ENCODE results near the gene SURF6.
"Not testable (repeated sequence)": the region's sequence is repeated elsewhere in the genome, so short reads cannot be mapped to it uniquely, and the experiment has no call there.

SURF6 gene

GRCh38 chr9:133334161-133334560 lies 1.8 kb downstream of the SURF6 start:
- Mint-ChIP-seq H3K36me3 (peaks cover 41% of the 10 kb centered on the region), H3K9me3 (no peaks in the 10 kb centered on the region)
- DNase-seq = no peak

GRCh38 chr9:133333566-133333965 lies 2.4 kb downstream of the SURF6 start:
- Mint-ChIP-seq H3K27me3 (no peaks in the 10 kb centered on the region), H3K27ac (no peak overlapping the region), H3K9me3 (no peaks in the 10 kb centered on the region), H3K4me1 (peaks cover 38% of the 10 kb centered on the region), H3K36me3 (peaks cover 39% of the 10 kb centered on the region), H3K4me3 (peak overlapping the region; percentile 18)
- CTCF ChIA-PET = interaction anchor here (3.5 kb wide), 1 partner anchor 147 kb away, joined by 12 read pairs; no protein-coding TSS in a partner anchor
- DNase-seq = no peak

More at GRCh38 chr9:133334161-133334560, 1.8 kb downstream of the SURF6 start:
- Mint-ChIP-seq H3K27me3 (no peaks in the 10 kb centered on the region), H3K4me1 (peaks cover 44% of the 10 kb centered on the region), H3K27ac (no peak overlapping the region), H3K4me3 (peak overlapping the region; percentile 96)
- CTCF ChIA-PET = interaction anchor here (0.6 to 3.5 kb wide), 3 partner anchors 17 to 570 kb away, joined by 4 to 12 read pairs (median 6); no protein-coding TSS in a partner anchor

GRCh38 chr9:133333011-133333410 lies 3.0 kb downstream of the SURF6 start:
- no peak for DNase-seq
- Mint-ChIP-seq H3K4me1 (peaks cover 38% of the 10 kb centered on the region), H3K36me3 (peaks cover 38% of the 10 kb centered on the region), H3K9me3 (no peaks in the 10 kb centered on the region), H3K27ac (no peak overlapping the region), H3K27me3 (no peaks in the 10 kb centered on the region), H3K4me3 (peak overlapping the region; percentile 18)
- CTCF ChIA-PET = interaction anchor here (3.5 kb wide), 1 partner anchor 146 kb away, joined by 12 read pairs; no protein-coding TSS in a partner anchor

DNA sequence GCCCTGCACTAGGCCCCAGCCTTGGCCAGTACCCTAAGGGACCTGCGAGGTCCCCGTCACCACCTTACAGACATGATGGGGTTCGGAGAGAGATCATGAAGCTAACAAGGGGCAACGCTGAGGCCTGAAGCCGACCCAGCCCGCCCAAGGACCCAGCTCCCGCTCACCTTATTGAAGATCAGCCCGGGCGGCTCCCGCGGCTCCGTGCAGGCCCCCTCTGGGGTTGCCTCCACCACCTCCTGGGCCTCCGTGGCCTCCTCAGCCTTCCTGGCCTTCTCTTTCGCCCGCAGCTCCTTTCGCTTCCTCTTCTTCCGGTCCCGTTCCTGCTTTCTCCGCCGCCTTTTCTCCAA lies 3.6 kb downstream of the SURF6 start:
- Mint-ChIP-seq H3K27me3 (no peaks in the 10 kb centered on the region), H3K4me3 (no peak overlapping the region), H3K4me1 (peaks cover 35% of the 10 kb centered on the region), H3K9me3 (no peaks in the 10 kb centered on the region), H3K27ac (no peak overlapping the region), H3K36me3 (peaks cover 34% of the 10 kb centered on the region)
- DNase-seq = no peak
- CTCF ChIA-PET = interaction anchor here (3.5 kb wide), 1 partner anchor 146 kb away, joined by 12 read pairs; no protein-coding TSS in a partner anchor

DNA sequence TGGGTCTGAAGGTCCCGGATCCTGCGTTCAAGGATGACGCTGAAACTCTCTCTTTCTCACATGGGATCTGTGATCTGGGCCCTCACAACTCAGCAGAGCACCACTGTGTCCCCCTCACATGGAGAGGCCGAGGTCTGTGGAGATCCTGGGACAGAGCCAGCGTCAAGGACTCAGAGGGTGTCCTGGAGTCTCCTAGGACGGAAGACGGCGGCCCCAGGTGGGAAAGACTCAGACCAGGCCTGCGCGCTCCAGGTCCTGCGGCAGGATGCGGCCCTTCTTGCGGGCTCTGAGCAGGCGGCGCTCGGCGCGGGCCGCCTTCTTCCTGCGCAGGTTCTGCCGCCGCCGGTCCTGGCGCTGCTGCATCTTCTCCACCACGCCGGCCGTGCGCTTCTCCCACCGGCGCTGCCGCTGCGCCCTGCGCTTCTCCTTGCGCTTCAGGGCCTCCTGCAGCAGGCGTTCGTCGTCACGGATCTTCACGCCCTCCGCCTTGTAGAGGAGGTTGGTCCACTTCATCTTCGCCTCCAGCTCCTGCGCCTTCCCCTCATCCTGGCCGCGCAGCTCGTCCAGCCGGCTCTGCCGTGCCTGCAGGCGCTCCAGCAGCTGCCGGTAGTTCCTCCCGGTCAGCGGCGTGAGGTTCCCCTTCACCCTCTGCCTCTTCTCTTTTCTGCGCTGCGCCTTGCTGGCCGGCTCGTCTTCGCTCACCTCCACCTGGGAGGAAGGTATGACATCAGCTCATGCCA lies 4.2 kb downstream of the SURF6 start:
- H3K36me3 Mint-ChIP-seq = peaks cover 34% of the 10 kb centered on the region
- peaks cover 32% of the 10 kb centered on the region for H3K4me1 Mint-ChIP-seq
- H3K9me3 Mint-ChIP-seq = no peaks in the 10 kb centered on the region
- no peak overlapping the region for H3K4me3 Mint-ChIP-seq
- CTCF ChIA-PET = interaction anchor here (4.1 kb wide), 1 partner anchor 145 kb away, joined by 20 read pairs; no protein-coding TSS in a partner anchor
- H3K27ac Mint-ChIP-seq = no peak overlapping the region
- H3K27me3 Mint-ChIP-seq = no peaks in the 10 kb centered on the region
- no peak for DNase-seq

GRCh38 chr9:133331221-133331620 lies 4.8 kb downstream of the SURF6 start:
- no peaks in the 10 kb centered on the region for H3K27me3 Mint-ChIP-seq
- H3K4me1 Mint-ChIP-seq = peaks cover 26% of the 10 kb centered on the region
- no peak for DNase-seq
- H3K36me3 Mint-ChIP-seq = peaks cover 34% of the 10 kb centered on the region
- H3K9me3 Mint-ChIP-seq = no peaks in the 10 kb centered on the region
- CTCF ChIA-PET = interaction anchor here (2.4 to 4.1 kb wide), 2 partner anchors 39 to 145 kb away, joined by 7 to 20 read pairs; no protein-coding TSS in a partner anchor
- H3K27ac Mint-ChIP-seq = no peak overlapping the region
- H3K4me3 Mint-ChIP-seq = no peak overlapping the region

- H3K27ac Mint-ChIP-seq, H3K4me3 Mint-ChIP-seq, DNase-seq, H3K27me3 Mint-ChIP-seq, H3K9me3 Mint-ChIP-seq: not testable (repeated sequence)
- H3K4me1 Mint-ChIP-seq = peaks cover 13% of the 10 kb centered on the region
- H3K36me3 Mint-ChIP-seq = peaks cover 34% of the 10 kb centered on the region
- CTCF ChIA-PET = interaction anchor here (0.5 to 4.1 kb wide), 5 partner anchors 11 to 182 kb away, joined by 3 to 20 read pairs (median 6); no protein-coding TSS in a partner anchor
Measured at GRCh38 chr9:133329306-133330156, 6.5 kb downstream of the SURF6 start.

DNA sequence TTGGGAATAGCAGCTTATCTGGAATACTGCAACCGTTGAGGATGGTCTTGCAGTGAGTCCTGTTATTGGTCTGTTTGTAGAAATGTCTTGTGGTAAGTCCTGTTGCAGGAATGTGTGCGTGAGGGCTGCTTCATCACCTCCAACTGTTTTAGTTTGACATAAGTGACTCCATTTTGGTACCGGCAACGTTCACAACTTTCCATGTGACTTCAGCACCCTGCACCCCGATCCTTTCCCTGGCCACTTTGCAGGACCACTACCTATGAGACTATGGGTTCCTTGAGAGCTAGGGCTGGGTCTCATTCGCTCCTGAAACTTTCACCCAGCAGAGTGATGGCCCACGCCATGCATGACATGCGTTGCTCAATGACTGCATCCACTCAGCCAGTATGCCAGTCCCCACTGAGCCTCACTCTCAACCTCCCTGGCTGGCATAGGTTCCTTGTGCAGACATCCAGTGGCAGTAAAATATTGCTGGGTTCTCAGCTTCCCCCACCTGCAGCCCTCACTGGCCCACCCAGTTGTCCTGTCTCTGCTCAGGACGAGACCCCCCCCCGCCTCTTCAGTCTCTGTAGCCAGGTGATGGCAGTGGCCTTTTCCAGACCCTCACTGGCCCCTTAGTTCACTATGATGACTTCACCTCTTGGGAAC lies 8.0 kb downstream of the SURF6 start:
- H3K27me3 Mint-ChIP-seq = no peaks in the 10 kb centered on the region
- H3K4me1 Mint-ChIP-seq = no peaks in the 10 kb centered on the region
- H3K4me3 Mint-ChIP-seq = no peak overlapping the region
- DNase-seq = no peak
- CTCF ChIA-PET = interaction anchor here (4.1 kb wide), 1 partner anchor 141 kb away, joined by 20 read pairs; no protein-coding TSS in a partner anchor
- no peak overlapping the region for H3K27ac Mint-ChIP-seq
- H3K9me3 Mint-ChIP-seq = no peaks in the 10 kb centered on the region
- peaks cover 23% of the 10 kb centered on the region for H3K36me3 Mint-ChIP-seq

DNA sequence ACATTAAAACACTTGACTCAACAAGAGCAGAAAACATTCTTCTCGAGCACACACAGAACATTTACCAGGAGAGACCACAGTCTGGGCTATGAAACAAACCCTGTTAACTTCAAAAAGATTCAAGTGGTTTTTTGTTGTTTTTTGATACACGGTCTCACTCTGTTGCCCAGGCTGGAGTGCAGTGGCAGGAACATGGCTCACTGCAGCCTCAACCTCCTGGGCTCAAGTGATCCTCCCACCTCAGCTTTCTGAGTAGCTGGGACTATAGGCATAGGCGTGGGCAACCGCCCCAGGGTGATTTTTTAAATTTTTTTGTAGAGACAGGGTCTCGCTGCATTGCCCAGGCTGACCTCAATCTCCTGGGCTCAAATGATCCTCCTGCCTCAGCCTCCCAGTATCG lies 9.0 kb downstream of the SURF6 start:
- H3K4me3 Mint-ChIP-seq, DNase-seq, H3K9me3 Mint-ChIP-seq, H3K27me3 Mint-ChIP-seq, H3K4me1 Mint-ChIP-seq, H3K27ac Mint-ChIP-seq, CTCF ChIA-PET: not testable (repeated sequence)
- peaks cover 17% of the 10 kb centered on the region for H3K36me3 Mint-ChIP-seq

GRCh38 chr9:133323991-133324703 lies 11.8 kb downstream of the SURF6 start:
- no peaks in the 10 kb centered on the region for H3K4me1 Mint-ChIP-seq
- H3K36me3 Mint-ChIP-seq = peaks cover 3% of the 10 kb centered on the region
- no peaks in the 10 kb centered on the region for H3K27me3 Mint-ChIP-seq
- CTCF ChIA-PET = no interaction called here
- no peak overlapping the region for H3K4me3 Mint-ChIP-seq
- DNase-seq = no peak
- no peaks in the 10 kb centered on the region for H3K9me3 Mint-ChIP-seq
- H3K27ac Mint-ChIP-seq = no peak overlapping the region

GRCh38 chr9:133323211-133323610 lies 12.8 kb downstream of the SURF6 start:
- no peaks in the 10 kb centered on the region for H3K4me1 Mint-ChIP-seq
- H3K4me3 Mint-ChIP-seq = no peak overlapping the region
- no peaks in the 10 kb centered on the region for H3K9me3 Mint-ChIP-seq
- no peaks in the 10 kb centered on the region for H3K36me3 Mint-ChIP-seq
- H3K27ac Mint-ChIP-seq = no peak overlapping the region
- H3K27me3 Mint-ChIP-seq = no peaks in the 10 kb centered on the region
- DNase-seq = no peak
- CTCF ChIA-PET = no interaction called here

DNA sequence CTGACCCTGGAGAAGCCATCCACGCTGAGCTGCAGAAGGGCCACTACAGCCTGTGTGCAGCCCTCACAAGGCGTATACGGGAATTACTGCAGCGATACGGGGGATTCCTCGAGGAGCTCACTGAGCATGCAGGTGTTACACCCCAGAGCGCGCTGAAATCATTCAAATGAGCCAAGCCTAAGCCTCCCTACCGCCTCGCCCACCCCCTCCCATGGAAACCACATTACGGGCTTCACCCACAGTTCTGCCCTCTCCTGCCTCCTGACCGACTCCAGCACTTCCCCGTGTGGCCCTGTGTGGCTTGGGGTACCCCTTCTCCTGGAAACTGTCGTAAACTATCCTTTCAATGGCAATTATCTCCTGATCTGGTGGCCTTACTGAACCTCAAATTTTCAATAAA lies 13.3 kb downstream of the SURF6 start:
- H3K4me3 Mint-ChIP-seq = no peak overlapping the region
- DNase-seq = no peak
- no peak overlapping the region for H3K27ac Mint-ChIP-seq
- H3K4me1 Mint-ChIP-seq = no peaks in the 10 kb centered on the region
- H3K27me3 Mint-ChIP-seq = peaks cover 4% of the 10 kb centered on the region
- H3K36me3 Mint-ChIP-seq = no peaks in the 10 kb centered on the region
- CTCF ChIA-PET = no interaction called here
- H3K9me3 Mint-ChIP-seq = no peaks in the 10 kb centered on the region

DNA sequence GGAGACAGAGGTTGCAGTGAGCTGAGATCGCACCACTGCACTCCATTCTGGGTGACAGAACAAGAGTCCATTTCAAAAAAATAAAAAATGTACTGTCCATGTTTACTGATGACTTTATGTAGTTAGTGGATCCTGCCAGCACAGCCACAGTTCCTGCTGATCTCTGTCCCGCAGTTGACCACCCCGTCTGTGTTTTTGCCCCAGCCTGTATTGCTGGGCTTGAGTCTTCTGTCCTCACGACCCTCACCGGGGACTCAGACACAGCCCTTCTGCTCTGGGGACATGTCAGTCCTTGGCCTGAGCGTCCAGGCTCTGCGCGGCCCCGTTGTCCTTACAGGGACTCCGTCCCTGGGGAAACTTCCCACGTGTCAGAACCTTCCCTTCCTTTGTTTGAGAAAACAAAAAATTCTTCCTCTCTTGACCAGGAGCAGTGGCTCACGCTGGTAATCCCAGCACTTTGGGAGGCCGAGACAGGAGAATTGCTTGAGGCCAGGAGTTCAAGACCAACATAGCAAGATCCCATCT lies 14.5 kb downstream of the SURF6 start:
- H3K4me1 Mint-ChIP-seq = no peaks in the 10 kb centered on the region
- CTCF ChIA-PET = no interaction called here
- H3K27ac Mint-ChIP-seq = no peak overlapping the region
- DNase-seq = no peak
- H3K4me3 Mint-ChIP-seq = no peak overlapping the region
- H3K36me3 Mint-ChIP-seq = no peaks in the 10 kb centered on the region
- H3K27me3 Mint-ChIP-seq = peaks cover 8% of the 10 kb centered on the region
- no peaks in the 10 kb centered on the region for H3K9me3 Mint-ChIP-seq

All from activated naive CD4-positive, alpha-beta T cell treated with anti-CD3 and anti-CD28 coated beads, Interleukin-2, amount 10 ng/mL, durations not matched to agents 7 days and 5 days (primary cell).